Activated CD4-positive, alpha-beta T cell treated with anti-CD3 and anti-CD28 coated beads, Interleukin-2, amount 50 U/mL, for 16 hours (primary cell): ENCODE measurements around the gene APOE.
"Not testable (repeated sequence)": the region's sequence is repeated elsewhere in the genome, so short reads cannot be mapped to it uniquely, and the experiment has no call there.

ENCODE experiments used
- DNase-seq: peaks from one replicate; pipeline ENCODE4 v3.0.0-alpha.2; 2020

The APOE gene

DNA sequence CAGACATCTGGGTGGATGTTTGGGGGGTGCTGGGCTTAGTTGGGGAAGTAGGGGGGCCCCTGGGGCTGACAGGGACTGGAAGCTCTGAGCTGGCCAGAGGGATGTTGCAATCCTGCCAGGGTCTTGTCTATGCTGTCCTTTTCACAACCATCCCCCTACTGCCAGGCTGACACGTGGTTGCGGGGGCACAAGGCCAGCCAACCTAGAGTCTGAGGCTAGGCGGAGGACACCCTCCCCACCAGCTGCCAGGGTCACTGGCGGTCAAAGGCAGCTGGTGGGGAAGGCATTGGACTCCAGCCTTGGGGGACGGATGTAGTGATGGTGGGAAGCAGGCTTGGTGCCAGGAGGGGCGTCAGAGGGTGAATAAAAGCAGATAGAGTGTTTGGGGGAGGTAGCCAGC lies 7.3 kb downstream of the APOE start:
- no peak for DNase-seq

DNA sequence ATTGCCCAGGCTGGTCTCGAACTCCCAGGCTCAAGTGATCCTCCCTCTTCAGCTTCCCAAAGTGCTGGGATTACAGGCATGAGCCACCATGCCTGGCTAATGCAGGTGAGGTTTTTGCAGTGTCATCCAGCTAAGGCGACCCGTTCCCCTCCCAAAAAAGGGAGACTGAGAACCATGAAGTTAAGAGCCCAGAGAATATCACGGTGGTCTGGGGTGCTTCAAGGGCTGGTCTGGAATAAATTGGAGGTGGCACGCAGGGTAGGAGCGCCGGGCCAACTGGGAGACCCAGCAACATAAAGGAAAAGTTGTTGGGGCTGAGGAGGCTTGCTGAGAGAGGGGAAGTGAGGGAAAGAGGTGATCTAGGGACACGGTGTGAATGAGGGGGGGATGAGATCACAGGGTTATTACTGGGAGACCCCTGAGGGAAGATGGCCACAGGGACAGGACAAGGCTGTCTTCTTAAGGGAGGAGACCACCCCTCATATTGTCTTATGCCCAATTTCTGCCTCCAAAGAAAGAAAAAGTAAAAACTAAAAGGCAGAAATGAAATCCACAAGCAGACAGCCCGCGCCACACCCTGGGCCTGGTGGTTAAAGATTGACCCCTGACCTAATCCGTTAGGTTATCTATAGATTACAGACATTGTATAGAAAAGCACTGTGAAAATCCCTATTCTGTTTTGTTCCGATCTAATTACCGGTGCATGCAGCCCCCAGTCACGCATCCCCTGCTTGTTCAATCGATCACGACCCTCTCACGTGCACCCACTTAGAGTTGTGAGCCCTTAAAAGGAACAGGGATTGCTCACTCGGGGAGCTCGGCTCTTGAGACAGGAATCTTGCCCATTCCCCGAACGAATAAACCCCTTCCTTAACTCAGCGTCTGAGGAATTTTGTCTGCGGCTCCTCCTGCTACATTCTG lies 8.2 kb downstream of the APOE start:
- DNase-seq = not testable (repeated sequence)

DNA sequence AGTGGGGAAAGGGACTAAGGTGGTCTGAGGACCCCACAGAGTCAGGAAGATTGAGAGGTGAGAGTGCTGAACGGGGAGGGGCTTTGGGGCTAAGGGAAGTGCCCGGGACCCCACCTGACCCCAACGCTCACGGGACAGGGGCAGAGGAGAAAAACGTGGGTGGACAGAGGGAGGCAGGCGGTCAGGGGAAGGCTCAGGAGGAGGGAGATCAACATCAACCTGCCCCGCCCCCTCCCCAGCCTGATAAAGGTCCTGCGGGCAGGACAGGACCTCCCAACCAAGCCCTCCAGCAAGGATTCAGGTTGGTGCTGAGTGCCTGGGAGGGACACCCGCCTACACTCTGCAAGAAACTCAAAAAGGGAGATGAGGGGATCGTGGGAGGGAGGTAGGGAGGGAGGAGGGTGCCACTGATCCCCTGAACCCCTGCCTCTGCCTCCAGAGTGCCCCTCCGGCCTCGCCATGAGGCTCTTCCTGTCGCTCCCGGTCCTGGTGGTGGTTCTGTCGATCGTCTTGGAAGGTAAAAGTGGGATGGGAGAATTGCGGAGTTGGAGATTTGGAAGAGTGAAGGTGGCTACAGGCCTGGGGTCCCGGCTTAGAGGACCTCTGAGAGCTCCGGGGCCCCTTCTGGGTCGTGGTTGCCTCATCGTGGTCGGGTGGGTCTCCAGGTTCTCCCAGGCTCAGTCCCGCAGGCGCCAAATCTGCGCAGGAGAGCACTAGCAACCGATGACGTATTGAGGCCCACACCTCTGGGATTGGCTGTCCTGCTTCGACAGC lies 9.0 kb downstream of the APOE start, which contains the start of gene APOC1:
Gene APOC1 (plus strand): TSS at position 176 of the 774 bp plus-strand sequence. CDS start 284 bp downstream, at position 460.
- DNase-seq = peak; percentile 86

DNA sequence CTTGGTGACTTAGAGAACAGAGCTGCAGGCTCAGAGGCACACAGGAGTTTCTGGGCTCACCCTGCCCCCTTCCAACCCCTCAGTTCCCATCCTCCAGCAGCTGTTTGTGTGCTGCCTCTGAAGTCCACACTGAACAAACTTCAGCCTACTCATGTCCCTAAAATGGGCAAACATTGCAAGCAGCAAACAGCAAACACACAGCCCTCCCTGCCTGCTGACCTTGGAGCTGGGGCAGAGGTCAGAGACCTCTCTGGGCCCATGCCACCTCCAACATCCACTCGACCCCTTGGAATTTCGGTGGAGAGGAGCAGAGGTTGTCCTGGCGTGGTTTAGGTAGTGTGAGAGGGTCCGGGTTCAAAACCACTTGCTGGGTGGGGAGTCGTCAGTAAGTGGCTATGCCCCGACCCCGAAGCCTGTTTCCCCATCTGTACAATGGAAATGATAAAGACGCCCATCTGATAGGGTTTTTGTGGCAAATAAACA lies 18.7 kb downstream of the APOE start:
- no peak for DNase-seq

DNA sequence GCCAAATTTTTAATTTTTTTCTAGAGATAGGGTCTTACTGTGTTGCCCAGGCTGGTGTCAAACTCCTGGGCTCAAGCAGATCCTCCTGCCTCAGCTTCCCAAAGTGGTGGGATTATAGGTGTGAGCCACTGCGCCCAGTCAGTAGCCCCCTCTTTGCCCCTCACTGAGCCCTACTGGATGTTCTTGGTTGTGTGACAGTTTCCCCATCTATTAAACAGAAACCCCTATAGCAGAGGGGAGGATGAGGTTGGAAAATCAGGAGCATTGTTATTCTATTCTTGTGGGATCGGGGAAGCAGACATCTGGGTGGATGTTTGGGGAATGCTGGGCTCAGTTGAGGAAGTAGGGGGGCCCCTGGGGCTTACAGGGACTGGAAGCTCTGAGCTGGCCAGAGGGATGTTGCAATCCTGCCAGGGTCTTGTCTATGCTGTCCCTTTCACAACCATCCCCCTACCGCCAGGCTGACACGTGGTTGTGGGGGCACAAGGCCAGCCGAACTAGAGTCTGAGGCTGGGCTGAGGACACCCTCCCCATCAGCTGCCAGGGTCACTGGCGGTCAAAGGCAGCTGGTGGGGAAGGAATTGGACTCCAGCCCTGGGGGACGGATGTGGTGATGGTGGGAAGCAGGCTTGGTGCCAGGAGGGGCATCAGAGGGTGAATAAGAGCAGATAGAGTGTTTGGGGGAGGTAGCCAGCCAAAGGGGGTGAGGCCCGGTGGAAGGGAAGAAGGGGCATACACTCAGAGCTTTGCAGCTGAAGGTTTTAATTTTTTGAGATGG lies 19.7 kb downstream of the APOE start:
- no peak for DNase-seq

DNA sequence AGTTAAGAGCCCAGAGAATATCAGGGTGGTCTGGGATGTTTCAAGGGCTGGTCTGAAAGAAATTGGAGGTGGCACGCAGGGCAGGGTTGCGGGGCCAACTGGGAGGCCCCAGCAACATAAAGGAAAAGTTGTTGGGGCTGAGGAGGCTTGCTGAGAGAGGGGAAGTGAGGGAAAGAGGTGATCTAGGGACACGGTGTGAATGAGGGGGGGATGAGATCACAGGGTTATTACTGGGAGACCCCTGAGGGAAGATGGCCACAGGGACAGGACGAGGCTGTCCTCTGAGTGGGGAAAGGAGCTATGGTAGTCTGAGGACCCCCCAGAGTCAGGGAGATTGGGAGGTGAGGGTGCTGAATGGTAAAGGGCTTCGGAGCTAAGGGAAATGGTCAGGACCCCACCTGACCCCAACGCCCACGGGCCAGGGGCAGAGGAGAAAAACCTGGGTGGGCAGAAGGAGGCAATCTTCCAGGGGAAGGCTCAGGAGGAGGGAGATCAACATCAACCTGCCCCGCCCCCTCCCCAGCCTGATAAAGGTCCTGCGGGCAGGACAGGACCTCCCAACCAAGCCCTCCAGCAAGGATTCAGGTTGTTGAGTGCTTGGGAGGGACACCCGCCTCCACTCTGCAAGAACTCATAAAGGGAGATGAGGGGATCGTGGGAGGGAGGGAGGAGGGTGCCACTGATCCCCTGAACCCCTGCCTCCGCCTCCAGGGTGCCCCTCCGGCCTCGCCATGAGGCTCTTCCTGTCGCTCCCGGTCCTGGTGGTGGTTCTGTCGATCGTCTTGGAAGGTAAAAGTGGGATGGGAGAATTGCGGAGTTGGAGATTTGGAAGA lies 20.9 kb downstream of the APOE start:
- not testable (repeated sequence) for DNase-seq

DNA sequence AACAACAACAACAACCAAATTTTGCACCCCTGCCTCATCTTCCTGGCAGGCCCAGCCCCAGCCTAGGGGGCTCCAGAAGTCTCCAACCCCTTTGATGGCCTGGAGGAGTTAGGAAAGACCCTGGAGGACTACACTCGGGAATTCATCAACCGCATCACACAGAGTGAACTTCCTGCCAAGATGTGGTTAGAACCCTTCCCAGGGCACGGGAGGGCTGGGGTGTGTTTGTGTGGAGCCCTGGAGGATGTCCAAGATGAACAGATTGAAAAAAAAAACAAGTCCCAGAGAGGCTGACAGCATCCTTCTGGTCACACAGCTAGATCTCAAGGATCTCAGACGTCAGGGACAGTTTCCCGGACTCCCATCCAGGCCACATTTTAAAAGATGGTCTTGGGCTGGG lies 22.1 kb downstream of the APOE start:
- DNase-seq = no peak

DNA sequence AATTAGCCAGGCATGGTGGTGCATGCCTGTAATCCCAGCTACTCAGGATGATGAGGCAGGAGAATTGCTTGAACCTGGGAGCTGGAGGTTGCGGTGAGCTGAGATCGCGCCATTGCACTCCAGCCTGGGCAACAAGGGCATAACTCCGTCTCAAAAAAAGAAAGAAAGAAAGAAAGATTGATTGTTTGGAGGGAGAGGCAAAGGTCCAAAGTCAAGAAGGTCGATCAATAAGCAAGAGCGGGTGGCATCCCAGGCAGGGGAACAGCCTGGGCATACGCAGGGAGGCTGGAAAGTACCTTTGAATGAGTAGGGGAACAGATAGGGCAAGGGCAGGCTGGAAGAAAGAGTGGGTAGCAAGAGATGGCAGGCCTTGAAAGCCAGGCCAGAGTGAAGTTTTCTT lies 24.5 kb downstream of the APOE start:
- no peak for DNase-seq

DNA sequence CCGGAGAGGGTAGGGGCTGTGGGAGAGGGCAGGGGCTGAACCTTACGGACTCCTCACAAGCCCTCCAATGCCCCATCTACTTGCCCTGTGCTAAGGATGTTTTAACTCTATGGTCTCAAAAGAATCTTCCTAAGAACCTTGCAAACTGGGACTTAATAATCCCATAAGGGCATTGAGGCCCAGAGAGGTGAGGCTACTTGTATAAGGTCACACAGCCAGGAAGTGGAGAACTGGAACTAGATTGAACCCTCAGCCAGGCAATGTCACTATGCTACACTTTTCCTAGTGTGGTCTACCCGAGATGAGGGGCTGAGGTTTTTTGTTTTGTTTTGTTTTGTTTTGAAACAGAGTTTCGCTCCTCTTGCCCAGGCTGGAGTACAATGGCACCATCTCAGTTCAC lies 25.9 kb downstream of the APOE start:
- DNase-seq = no peak

DNA sequence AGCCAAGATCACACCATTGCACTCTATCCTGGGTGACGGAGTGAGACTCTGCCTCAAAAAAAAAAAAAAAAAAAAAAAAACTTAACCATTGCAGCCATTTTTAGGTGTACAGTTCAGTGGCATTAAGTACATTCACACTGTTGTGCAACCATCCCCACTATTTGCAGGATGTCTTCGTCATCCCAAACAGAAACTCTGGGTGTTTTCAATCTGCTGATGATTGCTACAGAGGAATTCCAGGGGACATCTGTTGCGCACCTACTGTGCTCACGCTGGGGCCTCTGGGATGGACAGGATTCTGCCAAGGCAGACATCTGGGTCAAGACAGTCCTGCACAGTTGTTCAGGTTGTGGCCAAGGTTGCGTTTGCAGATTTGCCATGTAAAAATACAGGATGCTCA lies 34.1 kb downstream of the APOE start:
- DNase-seq = no peak

DNA sequence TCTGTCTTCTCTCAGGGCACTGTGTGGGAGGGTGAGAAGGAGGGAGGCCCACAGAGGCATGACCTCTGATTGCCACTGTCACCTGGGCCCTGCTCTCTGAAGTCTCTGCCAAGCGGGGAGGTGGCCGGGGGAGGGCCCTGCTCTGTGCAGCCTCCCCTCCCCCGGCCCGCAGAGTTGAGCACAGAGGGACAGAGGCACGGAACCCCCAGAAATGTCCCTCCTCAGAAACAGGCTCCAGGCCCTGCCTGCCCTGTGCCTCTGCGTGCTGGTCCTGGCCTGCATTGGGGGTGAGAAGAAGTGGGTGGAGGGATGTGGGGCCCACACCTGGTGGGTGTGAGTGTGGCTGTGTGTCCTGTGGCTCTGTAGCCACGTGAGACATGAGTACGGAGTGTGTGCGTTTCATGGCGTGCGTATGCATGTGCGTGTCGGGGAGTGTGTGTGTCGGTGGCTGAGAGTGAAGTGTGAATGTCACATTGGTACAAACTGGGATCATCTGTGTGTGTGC lies 36.5 kb downstream of the APOE start, which contains the start of gene APOC4:
Gene APOC4 (plus strand): TSS at position 171 of the 505 bp plus-strand sequence. CDS start 41 bp downstream, at position 212.
- DNase-seq = no peak

DNA sequence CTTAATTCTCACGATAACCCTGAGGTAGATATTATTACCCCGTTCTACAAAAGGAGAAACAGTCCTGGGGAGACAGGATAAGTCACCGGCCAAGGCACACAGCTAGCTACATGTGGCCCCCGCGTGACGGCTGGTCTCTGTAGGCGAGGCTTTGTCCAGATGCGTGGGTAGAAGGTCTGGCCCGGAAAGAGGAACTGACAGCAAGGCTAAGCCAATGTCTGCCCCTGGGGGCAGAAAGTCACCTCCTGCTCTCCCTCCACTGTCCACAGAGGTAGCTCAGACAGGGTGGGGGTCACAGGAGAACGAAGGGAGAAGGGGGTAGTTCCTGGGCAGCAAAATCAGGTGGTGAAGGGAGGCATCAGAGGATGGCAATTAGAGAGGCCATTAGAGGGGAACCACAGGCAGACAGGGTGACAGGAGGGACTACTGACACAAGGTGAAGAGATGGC lies 38.2 kb downstream of the APOE start:
- DNase-seq = no peak

DNA sequence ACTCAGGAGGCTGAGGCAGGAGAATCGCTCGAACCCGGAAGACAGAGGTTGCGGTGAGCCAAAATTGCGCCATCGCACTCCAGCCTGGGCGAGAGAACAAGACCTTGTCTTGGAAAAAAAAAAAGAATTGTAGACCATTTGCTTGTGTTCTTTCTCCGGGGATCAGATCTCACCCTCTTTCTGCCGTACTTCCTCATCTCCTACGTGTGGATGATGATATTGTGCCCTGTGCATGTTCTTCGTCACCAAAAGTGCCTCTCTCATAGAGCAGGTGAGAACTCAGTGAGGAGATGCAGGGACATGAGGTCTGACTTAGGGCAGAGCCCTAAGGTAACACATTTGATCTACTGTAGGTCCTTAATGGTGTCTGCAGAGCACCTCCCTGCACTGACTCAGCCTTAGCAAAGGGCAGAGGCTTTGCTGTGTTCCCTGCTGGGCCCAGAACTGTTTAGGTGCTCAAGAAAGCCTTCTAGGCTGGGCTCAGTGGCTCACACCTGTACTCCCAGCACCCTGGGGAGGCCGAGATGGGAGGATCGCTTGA lies 41.5 kb downstream of the APOE start:
- no peak for DNase-seq

DNA sequence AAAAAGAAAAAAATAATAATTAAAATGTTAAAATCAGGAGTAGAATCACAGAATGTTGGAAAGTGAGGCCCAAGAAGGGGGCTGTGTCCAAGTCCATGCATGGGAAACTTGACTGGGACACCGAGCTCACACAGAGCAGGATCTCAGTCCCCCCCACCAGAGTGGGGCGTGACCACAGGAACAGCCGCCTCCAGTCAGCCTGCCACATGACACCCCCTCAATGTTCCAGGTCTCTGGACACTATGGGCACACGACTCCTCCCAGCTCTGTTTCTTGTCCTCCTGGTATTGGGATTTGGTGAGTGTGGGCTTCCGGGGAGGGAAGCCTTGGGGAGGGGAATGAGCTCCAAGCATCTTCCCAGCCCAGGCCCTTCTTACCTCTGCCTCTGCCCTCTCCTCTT lies 42.6 kb downstream of the APOE start:
- no peak for DNase-seq

DNA sequence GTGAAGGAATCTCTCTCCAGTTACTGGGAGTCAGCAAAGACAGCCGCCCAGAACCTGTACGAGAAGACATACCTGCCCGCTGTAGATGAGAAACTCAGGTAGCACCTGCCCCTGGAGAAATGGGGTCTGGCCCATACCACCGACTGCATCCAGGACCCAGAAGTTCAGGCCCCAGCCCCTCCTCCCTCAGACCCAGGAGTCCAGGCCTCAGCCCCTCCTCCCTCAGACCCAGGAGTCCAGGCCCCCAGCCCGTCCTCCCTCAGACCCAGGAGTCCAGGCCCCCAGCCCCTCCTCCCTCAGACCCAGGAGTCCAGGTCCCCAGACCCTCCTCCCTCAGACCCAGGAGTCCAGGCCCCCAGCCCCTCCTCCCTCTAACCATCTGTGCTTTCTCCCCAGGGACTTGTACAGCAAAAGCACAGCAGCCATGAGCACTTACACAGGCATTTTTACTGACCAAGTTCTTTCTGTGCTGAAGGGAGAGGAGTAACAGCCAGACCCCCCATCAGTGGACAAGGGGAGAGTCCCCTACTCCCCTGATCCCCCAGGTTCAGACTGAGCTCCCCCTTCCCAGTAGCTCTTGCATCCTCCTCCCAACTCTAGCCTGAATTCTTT lies 43.3 kb downstream of the APOE start:
- DNase-seq = no peak

DNA sequence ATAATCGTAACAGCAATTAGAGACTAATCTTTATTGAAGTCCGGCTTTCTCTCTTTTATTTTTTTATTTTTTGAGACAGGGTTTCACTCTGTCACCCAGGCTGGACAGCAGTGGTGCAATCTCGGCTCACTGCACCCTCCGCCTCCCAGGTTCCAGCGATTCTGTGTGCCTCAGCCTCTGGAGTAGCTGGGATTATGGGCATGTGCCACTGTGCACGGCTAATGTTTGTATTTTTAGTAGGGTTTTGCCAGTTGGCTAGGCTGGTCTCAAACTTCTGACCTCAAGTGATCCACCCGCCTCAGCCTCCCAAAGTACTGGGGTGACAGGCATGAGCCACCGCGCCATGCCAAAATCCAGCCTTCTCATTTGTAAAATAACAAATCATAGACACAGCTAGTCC lies 44.0 kb downstream of the APOE start:
- DNase-seq = no peak

DNA sequence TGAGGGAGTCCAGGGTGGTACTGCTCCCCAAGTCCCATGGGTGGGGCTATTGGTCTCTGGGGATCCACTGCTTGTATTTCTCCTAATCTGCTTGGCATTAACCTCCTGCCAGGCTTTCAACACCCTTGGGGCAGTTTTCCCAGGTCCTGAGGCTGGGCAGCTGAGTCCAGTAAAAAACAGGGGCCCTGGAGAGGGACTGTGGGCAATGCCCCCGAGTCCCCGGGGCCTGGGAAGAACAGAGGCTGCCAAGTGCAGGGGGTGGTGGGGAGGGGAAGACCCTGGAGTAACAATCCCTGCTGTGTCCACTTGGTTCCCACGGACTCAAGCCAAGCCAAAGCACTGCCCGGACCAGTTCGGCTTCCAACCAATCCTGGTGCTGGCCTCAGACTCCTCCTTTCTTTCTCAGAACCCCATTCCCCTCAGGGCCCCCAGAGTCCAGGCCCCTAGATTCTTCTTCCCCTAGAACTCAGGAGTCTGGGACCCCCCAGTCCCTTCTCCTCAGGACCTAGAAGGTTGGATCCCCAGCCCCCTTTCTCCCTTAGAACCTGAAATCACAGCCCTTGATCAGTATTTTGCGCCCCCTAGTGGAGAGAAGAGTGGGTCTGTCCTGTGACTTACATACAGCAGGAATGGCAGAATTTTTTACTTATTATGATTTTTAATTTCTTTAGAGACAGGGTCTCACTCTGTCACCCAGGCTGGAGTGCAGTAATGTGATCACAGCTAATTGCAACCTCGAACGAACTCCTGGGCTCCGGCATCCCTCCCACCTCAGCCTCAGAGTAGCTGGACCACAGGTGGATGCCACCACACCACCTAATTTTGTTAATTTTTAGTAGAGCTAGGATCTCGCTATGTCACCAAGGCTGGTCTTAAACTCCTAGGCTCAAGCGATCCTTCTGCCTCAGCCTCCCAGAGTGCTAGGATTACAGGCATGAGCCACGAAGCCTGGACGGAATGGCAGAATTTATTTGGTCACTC lies 45.9 kb downstream of the APOE start:
- peak; percentile 78 for DNase-seq

DNA sequence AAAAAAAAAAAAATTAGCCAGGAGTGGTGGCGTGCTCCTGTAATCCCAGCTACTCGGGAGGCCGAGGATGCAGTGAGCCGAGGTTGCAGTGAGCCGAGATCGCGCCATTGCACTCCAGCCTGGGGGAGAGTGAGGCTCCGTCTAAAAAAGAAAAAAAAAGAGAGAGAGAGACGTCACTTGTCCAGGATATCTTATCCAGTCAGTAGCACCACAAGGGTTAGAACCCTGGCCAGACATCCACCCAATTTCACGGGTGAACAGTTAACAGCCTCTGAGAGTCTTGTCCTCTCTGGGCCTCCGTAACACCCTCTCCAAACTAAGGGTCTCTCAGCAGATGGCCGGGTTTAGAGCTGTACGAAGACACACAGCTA lies 48.7 kb downstream of the APOE start:
- DNase-seq = no peak

DNA sequence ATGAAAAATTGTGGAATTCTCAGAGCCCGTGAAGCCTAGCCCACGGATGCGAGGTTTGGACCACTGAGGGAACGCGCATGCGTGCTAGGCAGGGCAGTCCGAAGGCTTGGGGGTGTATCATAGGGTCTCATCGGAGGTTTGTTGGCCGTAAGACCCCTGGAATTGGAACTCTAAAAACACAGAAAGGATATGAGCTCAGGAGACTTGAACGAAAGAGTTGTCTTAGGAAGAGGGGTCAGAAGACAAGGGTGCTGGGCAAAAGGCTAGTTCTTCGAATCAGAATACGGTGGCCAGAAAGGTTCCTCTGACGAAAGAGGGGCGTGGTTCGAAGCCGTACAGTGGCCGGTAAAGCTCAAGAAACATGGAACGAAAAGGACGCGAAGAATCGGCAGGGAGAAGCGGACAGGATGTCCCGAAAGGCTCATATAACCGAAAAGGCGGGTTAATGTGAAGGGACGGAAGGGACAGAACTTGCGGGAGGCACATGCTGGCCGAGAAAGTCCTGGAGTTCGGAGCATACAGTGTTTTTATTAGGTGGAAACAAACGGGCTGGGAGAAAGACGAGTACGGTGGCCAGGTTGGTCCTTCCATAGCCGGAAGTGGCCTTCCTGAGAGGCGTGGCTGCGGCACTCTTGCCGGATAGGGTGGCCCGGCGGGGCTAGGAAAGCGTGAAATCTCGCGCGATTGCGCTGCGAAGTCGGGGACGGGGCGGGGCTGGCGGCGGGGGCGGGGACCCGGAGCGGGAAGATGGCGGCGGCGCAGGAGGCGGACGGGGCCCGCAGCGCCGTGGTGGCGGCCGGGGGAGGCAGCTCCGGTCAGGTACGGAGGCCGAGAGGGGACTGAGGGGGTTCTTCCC lies 49.3 kb downstream of the APOE start, which contains the start of gene CLPTM1:
Gene CLPTM1 (plus strand): TSS at position 732 of the 856 bp plus-strand sequence. CDS start 16 bp downstream, at position 748.
- peak; percentile 97 for DNase-seq
